Neural cell (in vitro differentiated cells): ENCODE measurements around the gene TP53I13. TPM values are rescaled to one million over a fixed set of nuclear protein-coding genes. Genes with fewer than 3 reads are reported as not detected.

ENCODE experiments used
- H2AFZ ChIP-seq: fragments of 200-600, 300-800 bp; sonication (generic), shearing (Covaris generic); 2 replicates; pipeline ENCODE4 v1.6.0; 2014; ENCODE audit warnings: low read depth, mild to moderate bottlenecking, antibody characterized with exemption, low read length, moderate library complexity
- H3F3A ChIP-seq: fragments of 200-600 bp; shearing (Covaris generic); 2 replicates; pipeline ENCODE4 v1.6.1; 2016; ENCODE audit warnings: mild to moderate bottlenecking, moderate library complexity, mixed read lengths, antibody characterized with exemption, low read length; ENCODE audit not compliant: insufficient read depth, poor library complexity, severe bottlenecking
- H3K27ac ChIP-seq: fragments of 200-600, 300-800 bp; sonication (generic), shearing (Covaris generic); 2 replicates; pipeline ENCODE4 v1.5.1; 2014; ENCODE audit warnings: mild to moderate bottlenecking, low read length, moderate library complexity
- H3K27me3 ChIP-seq: fragments of 300-800, 200-600 bp; sonication (generic), shearing (Covaris generic); 2 replicates; pipeline ENCODE4 v1.6.0; 2014; ENCODE audit warnings: mild to moderate bottlenecking, low read depth, low read length, moderate library complexity; ENCODE audit not compliant: insufficient read depth
- H3K36me3 ChIP-seq: fragments of 300-800, 200-600 bp; sonication (generic), shearing (Covaris generic); 2 replicates; pipeline ENCODE4 v1.5.1; 2014; ENCODE audit warnings: mild to moderate bottlenecking, antibody characterized with exemption, low read length, moderate library complexity; ENCODE audit not compliant: insufficient read depth
- H3K4me2 ChIP-seq: fragments of 300-800, 200-600 bp; sonication (generic), shearing (Covaris generic); 2 replicates; pipeline ENCODE4 v1.6.0; 2014; ENCODE audit warnings: mild to moderate bottlenecking, low read length
- H3K4me3 ChIP-seq: fragments of 300-800, 200-600 bp; sonication (generic), shearing (Covaris generic); 2 replicates; pipeline ENCODE4 v1.5.1; 2014; ENCODE audit warnings: mild to moderate bottlenecking, low read length, moderate library complexity
- H3K79me2 ChIP-seq: fragments of 200-600 bp; shearing (Covaris generic); replicated peaks from 2 replicates; pipeline ENCODE4 v1.6.0; 2014; ENCODE audit warnings: mild to moderate bottlenecking, low read length, moderate library complexity; ENCODE audit not compliant: insufficient read depth
- H3K9ac ChIP-seq: fragments of 300-800, 200-600 bp; sonication (generic), shearing (Covaris generic); 2 replicates; pipeline ENCODE4 v1.6.1; 2016; ENCODE audit warnings: mild to moderate bottlenecking, low read length, mixed read lengths
- H3K9me2 ChIP-seq: fragments of 200-600 bp; shearing (Covaris generic); 2 replicates; pipeline ENCODE4 v1.6.1; 2016; ENCODE audit warnings: mild to moderate bottlenecking, low read length, mixed read lengths; ENCODE audit not compliant: insufficient read depth
- H3K9me3 ChIP-seq: fragments of 200-600, 300-800 bp; sonication (generic), shearing (Covaris generic); 2 replicates; pipeline ENCODE4 v1.6.1; 2016; ENCODE audit warnings: mild to moderate bottlenecking, mixed run types, low read length, moderate library complexity, mixed read lengths
- H4K20me1 ChIP-seq: fragments of 200-600 bp; shearing (Covaris generic); 2 replicates; pipeline ENCODE4 v1.6.1; 2016; ENCODE audit warnings: mild to moderate bottlenecking, mixed run types; ENCODE audit not compliant: insufficient read depth
- EP300 ChIP-seq: fragments of 450-650 bp; conservative IDR thresholded peaks from 2 replicates; pipeline ENCODE4 v1.6.1; 2014; ENCODE audit warnings: antibody characterized with exemption, mild to moderate bottlenecking, moderate library complexity; ENCODE audit not compliant: poor library complexity, severe bottlenecking
- EZH2 ChIP-seq: fragments of 200-600, 300-800 bp; shearing (Covaris generic), sonication (generic); IDR thresholded peaks from 2 replicates; pipeline ENCODE4 v1.6.1; 2014; ENCODE audit warnings: antibody characterized with exemption, low read length, borderline replicate concordance, mild to moderate bottlenecking; ENCODE audit not compliant: insufficient read depth, poor library complexity, severe bottlenecking
- polyA plus RNA-seq: library from polyadenylated mRNA; depleted of rRNA; stranded (reverse); fragments of >200 nt; gene quantifications from 2 replicates; pipeline ENCODE4 v1.2.3, GENCODE V29; 2014
- TF ChIP-seq, protein P1 (sequence below): fragments of 450-650 bp; IDR thresholded peaks from 2 replicates; pipeline ENCODE4 v1.5.1; 2014; ENCODE audit warnings: antibody characterized with exemption, mild to moderate bottlenecking, moderate library complexity; ENCODE audit not compliant: poor library complexity, severe bottlenecking
- TF ChIP-seq, protein P2 (sequence below): IDR thresholded peaks from 2 replicates; pipeline ENCODE4 v1.6.1; 2012; ENCODE audit warnings: borderline replicate concordance

Gene TP53I13
- polyA plus RNA-seq, 1 donor from 2014 or later = 18.4 TPM

DNA sequence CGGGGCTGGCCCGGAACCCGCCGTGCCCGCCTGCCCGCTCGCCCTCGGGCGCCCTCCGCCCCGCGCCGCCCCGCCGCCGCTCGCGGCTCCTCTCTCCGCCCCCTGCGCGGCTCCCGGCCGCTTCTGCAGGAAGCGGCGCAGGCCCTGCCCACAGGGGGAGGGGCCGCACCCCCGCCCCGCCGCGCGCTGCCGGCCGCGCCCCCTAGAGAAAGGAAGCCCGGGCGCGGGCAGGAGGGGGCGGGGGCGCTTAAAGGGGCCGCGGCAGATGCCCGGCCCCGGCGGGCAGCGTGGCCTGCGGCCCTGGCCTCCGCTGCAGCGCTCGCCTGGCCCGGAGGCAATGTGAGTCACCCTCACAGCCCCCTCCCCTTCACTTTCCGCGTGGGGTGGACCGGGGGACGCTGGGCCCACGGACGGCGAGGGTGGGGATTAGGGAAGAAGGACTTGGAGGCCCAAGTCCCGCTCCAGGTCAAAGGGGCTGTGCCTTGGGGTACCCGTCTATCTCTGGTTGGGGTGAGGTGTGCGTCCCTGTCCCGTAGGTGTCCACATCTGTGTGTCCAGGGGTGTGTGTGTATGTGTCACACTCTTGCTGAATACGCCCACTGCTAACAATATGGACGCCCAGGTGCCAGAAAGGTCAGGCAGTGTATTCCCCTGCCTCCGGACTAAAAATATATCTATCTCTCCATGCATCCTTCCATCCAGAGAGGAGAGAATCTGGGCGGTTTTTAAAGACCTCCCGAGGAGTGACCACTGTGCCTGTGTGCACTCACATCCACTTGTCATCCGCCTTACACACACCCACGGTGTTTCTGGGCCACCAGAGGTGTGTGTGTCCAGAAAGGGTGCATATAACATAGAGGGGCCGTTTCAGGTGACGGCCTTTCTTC, 21.3 kb downstream of the TP53I13 start, which contains the start of gene GIT1 (continued):
- no peak for TF ChIP-seq EZH2

DNA sequence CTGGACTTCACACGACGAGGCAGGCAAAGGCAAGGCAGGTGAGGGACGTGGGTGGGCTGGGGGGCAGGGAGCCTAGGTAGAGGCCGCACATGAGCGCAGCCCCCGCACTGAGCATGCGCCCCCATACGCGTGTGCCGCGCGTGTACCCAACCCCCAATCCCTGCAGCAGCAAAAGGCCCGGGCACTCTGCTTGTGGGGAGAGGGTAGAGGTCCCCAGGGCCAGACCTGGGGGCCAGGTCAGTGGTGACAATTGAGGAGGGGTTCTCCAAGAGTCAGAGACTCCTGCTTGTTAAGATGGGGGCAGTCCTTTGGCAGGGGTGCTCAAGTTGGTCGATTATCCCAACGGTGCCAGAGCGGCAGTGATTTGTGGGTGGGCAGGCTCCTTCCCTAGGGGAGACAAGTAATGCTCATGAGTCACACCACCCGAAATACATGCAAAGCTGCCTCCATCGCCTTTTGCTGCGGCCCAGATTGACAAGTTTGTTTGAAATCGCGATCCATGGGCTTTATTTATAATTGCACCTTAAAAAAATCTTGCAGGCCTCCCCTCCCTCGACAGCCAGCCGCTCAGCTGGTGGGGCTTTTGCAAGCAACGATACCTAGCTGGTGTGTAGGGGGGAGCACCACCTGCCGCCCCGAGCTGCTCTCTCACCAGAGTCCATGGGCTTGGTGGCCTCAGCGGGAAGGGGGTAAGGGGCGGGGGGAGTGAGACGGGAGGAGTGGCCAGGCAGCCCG, 22.1 kb downstream of the TP53I13 start:
- peak overlapping the region; percentile 69 for H3K9ac ChIP-seq

More for the DNA sequence above, 22.1 kb downstream of the TP53I13 start:
- peaks cover 15% of the 10 kb centered on the region for H4K20me1 ChIP-seq
- TF ChIP-seq, protein P1, sequence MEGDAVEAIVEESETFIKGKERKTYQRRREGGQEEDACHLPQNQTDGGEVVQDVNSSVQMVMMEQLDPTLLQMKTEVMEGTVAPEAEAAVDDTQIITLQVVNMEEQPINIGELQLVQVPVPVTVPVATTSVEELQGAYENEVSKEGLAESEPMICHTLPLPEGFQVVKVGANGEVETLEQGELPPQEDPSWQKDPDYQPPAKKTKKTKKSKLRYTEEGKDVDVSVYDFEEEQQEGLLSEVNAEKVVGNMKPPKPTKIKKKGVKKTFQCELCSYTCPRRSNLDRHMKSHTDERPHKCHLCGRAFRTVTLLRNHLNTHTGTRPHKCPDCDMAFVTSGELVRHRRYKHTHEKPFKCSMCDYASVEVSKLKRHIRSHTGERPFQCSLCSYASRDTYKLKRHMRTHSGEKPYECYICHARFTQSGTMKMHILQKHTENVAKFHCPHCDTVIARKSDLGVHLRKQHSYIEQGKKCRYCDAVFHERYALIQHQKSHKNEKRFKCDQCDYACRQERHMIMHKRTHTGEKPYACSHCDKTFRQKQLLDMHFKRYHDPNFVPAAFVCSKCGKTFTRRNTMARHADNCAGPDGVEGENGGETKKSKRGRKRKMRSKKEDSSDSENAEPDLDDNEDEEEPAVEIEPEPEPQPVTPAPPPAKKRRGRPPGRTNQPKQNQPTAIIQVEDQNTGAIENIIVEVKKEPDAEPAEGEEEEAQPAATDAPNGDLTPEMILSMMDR = no peak
- TF ChIP-seq, protein P2, sequence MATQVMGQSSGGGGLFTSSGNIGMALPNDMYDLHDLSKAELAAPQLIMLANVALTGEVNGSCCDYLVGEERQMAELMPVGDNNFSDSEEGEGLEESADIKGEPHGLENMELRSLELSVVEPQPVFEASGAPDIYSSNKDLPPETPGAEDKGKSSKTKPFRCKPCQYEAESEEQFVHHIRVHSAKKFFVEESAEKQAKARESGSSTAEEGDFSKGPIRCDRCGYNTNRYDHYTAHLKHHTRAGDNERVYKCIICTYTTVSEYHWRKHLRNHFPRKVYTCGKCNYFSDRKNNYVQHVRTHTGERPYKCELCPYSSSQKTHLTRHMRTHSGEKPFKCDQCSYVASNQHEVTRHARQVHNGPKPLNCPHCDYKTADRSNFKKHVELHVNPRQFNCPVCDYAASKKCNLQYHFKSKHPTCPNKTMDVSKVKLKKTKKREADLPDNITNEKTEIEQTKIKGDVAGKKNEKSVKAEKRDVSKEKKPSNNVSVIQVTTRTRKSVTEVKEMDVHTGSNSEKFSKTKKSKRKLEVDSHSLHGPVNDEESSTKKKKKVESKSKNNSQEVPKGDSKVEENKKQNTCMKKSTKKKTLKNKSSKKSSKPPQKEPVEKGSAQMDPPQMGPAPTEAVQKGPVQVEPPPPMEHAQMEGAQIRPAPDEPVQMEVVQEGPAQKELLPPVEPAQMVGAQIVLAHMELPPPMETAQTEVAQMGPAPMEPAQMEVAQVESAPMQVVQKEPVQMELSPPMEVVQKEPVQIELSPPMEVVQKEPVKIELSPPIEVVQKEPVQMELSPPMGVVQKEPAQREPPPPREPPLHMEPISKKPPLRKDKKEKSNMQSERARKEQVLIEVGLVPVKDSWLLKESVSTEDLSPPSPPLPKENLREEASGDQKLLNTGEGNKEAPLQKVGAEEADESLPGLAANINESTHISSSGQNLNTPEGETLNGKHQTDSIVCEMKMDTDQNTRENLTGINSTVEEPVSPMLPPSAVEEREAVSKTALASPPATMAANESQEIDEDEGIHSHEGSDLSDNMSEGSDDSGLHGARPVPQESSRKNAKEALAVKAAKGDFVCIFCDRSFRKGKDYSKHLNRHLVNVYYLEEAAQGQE = no peak
- TF ChIP-seq EP300 (no peak), EZH2 (no peak)
- no peak overlapping the region for H3K4me2 ChIP-seq
- peak overlapping the region; percentile 75 for H3K4me3 ChIP-seq
- H3K27me3 ChIP-seq = no peaks in the 10 kb centered on the region
- H3K36me3 ChIP-seq = no peaks in the 10 kb centered on the region
- H3F3A ChIP-seq = peaks cover 2% of the 10 kb centered on the region
- H3K9me3 ChIP-seq = no peaks in the 10 kb centered on the region
- peaks cover 48% of the 10 kb centered on the region for H3K79me2 ChIP-seq
- H2AFZ ChIP-seq = no peak overlapping the region
- H3K9me2 ChIP-seq = no peaks in the 10 kb centered on the region
- H3K27ac ChIP-seq = peak overlapping the region; percentile 71
